HG02588 (cell line): ENCODE data around the gene EXOG.

ENCODE experiments used
- ATAC-seq: cut with Tn5 transposase; IDR thresholded peaks from one replicate; pipeline ENCODE4 v1.9.1; 2021; ENCODE audit warnings: mild to moderate bottlenecking, moderate library complexity; ENCODE audit not compliant: unreplicated experiment

EXOG gene

GRCh38 chr3:38543586-38543985 is 47.4 kb downstream of the EXOG start:
- ATAC-seq, result no peak

- ATAC-seq, result no peak
Measured at GRCh38 chr3:38544926-38545325, 48.8 kb downstream of the EXOG start.

- no peak for ATAC-seq
Measured at GRCh38 chr3:38545550-38545949, 49.4 kb downstream of the EXOG start.

- ATAC-seq, result no peak
Measured at GRCh38 chr3:38545983-38546382, 49.8 kb downstream of the EXOG start.

- ATAC-seq, result no peak
Measured at GRCh38 chr3:38548154-38548931, 52.2 kb downstream of the EXOG start.

GRCh38 chr3:38549082-38549481 is 52.9 kb downstream of the EXOG start:
- no peak for ATAC-seq

- ATAC-seq, result no peak
Measured at GRCh38 chr3:38549486-38549885, 53.3 kb downstream of the EXOG start.

GRCh38 chr3:38549957-38550840 is 54.1 kb downstream of the EXOG start:
- ATAC-seq, result no peak

- ATAC-seq, result no peak
Measured at GRCh38 chr3:38551026-38551832, 55.1 kb downstream of the EXOG start.

GRCh38 chr3:38552364-38552763 is 56.2 kb downstream of the EXOG start:
- no peak for ATAC-seq

GRCh38 chr3:38553071-38553470 is 56.9 kb downstream of the EXOG start:
- no peak for ATAC-seq

- ATAC-seq, result no peak
Measured at GRCh38 chr3:38554127-38554827, 58.1 kb downstream of the EXOG start.

GRCh38 chr3:38555149-38555840 is 59.2 kb downstream of the EXOG start:
- ATAC-seq, result no peak

- ATAC-seq, result no peak
Measured at GRCh38 chr3:38555926-38556325, 59.8 kb downstream of the EXOG start.

- no peak for ATAC-seq
Measured at GRCh38 chr3:38556640-38557358, 60.7 kb downstream of the EXOG start.

- ATAC-seq, result no peak
Measured at GRCh38 chr3:38558864-38559263, 62.7 kb downstream of the EXOG start.

GRCh38 chr3:38560284-38560683 is 64.1 kb downstream of the EXOG start:
- no peak for ATAC-seq

GRCh38 chr3:38560996-38561717 is 65.0 kb downstream of the EXOG start:
- ATAC-seq, result no peak
